Left lung (tissue), 10 donors: ENCODE results near the gene ABCG4. TPM values are rescaled to one million over a fixed set of nuclear protein-coding genes. Genes with fewer than 3 reads are reported as not detected.

Source experiments
- ATAC-seq: fragments of 200-7000 bp; cut with Tn5 transposase; one replicate; pipeline ENCODE4 v1.9.1; 2020; ENCODE audit warnings: moderate library complexity
- DNase-seq, 4 donors: peaks; one replicate each; pipeline ENCODE4 v3.0.0-alpha.2; 2013 to 2020
- H3K27ac ChIP-seq, 2 donors: fragments of 200-600 bp; sonication (generic) in 1 of 2; one replicate each; pipeline versions ENCODE4 v1.5.0 to v1.8.0; 2020 to 2021
- H3K27me3 ChIP-seq, 2 donors: fragments of 200-600 bp; sonication (generic) in 1 of 2; one replicate each; pipeline versions ENCODE4 v1.5.0 to v1.8.0; 2020 to 2021
- H3K36me3 ChIP-seq, 2 donors: fragments of 200-600 bp; sonication (generic) in 1 of 2; one replicate each; pipeline versions ENCODE4 v1.5.0 to v1.8.0; 2020 to 2021
- H3K4me1 ChIP-seq, 2 donors: fragments of 200-600 bp; one replicate each; pipeline ENCODE4 v1.8.0; 2021
- H3K4me3 ChIP-seq, 2 donors: fragments of 200-600 bp; sonication (generic) in 1 of 2; one replicate each; pipeline versions ENCODE4 v1.5.0 to v1.8.0; 2020 to 2021; ENCODE audit warnings: mild to moderate bottlenecking in 1 of 2
- H3K9me3 ChIP-seq, 2 donors: fragments of 200-600 bp; sonication (generic) in 1 of 2; one replicate each; pipeline versions ENCODE4 v1.5.0 to v1.8.0; 2020 to 2021
- CTCF ChIP-seq, 2 donors: fragments of 200-600 bp; sonication (generic) in 1 of 2; IDR thresholded peaks; one replicate each; pipeline versions ENCODE4 v1.5.0 to v1.8.0; 2021; ENCODE audit warnings: antibody characterized with exemption in 2 of 2
- intact Hi-C, 2 donors: fragments of 100-400 bp; cut with DNase I; formaldehyde crosslinking; loops; one replicate each; pipeline versions ENCODE4 v1.11.2 to v1.14.2; 2022
- polyA plus RNA-seq, 6 donors: library from polyadenylated mRNA; unstranded; fragments of 120-200 nt; gene quantifications; one replicate each; pipeline ENCODE4 v1.2.1, GENCODE V29; 2013; ENCODE audit not compliant: insufficient read length in 6 of 6
- total RNA-seq, 2 donors: library from RNA; stranded (reverse); fragmentation: NEBNext Ultra II Directional; extraction: Animal tissue kit (Norgen Biotek cat#: 25700); gene quantifications; one replicate each; pipeline ENCODE4 v1.2.1, GENCODE V29; 2021
- donor health status: DM: no; HTN: yes; CAD: no.
- donor health status: DM: no; HTN: no; CAD: no.

The ABCG4 gene
- total and polyA plus RNA-seq, 8 donors = 0.26 to 1.5 (median 1.2) TPM

GRCh38 chr11:119206511-119207414, 57.9 kb downstream of the ABCG4 start:
- H3K27me3 ChIP-seq = no peaks in the 10 kb centered on the region
- peaks cover 0 to 48% of the 10 kb centered on the region in 2 donors for H3K4me1 ChIP-seq
- DNase-seq (peak; percentile 14 to 91 (median 60)), ATAC-seq (peak; percentile 38)
- no peak for TF ChIP-seq CTCF (IDR thresholded peaks at IDR 0.05)
- H3K9me3 ChIP-seq = no peaks in the 10 kb centered on the region
- peak overlapping the region; percentile 93 to 95 for H3K27ac ChIP-seq
- H3K36me3 ChIP-seq = no peaks in the 10 kb centered on the region
- intact Hi-C loops = no loop called here
- peak overlapping the region; percentile 87 to 89 for H3K4me3 ChIP-seq

DNA sequence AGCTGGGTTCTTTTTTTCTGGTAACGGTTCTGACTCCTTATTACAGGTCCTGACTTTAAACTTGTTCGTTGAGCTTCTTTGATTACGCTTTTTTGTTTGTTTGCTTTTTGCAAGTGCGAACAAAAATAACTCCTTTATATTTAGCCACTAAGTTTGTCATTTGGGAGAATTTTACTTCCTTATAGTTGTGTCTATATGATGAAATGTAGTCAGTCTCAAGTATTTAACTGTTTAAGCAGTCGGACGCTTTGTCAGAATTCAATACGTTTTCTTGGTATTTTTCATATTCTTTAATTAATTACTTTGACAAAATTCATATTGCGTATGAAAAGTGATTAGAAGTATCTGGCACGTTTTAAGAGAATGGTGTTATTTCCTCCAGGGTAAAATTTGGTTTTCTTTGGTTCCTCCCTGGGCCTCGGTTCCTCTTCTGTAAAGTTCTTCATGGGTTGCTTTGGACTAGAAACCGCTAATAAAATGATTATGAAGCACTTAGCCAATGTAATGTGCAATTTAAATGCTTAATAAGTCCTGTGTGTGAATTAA, 58.6 kb downstream of the ABCG4 start:
- DNase-seq (no peak), ATAC-seq (no peak)
- TF ChIP-seq CTCF (IDR thresholded peaks at IDR 0.05) = no peak
- H3K27me3 ChIP-seq = no peaks in the 10 kb centered on the region
- no peaks in the 10 kb centered on the region for H3K9me3 ChIP-seq
- no peaks in the 10 kb centered on the region for H3K36me3 ChIP-seq
- H3K4me3 ChIP-seq = peak overlapping the region; percentile 87 to 89
- peaks cover 0 to 49% of the 10 kb centered on the region in 2 donors for H3K4me1 ChIP-seq
- intact Hi-C loops = no loop called here
- H3K27ac ChIP-seq = peak overlapping the region; percentile 93 to 95

DNA sequence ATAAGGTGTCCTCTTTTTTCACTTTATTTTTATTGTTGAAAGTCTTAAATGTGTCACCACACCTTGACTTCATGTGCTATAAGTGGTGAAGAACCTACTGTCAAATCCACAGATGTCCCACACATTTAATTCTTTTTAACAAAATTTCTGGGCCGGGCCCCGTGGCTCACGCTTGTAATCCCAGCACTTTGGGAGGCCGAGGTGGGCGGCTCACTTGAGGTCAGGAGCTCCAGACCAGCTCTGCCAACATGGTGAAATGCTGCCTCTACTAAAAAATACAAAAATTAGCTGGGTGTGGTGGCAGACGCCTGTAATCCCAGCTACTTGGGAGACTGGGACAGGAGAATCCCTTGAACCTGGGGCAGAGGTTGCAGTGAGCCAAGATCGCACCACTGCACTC, 60.3 kb downstream of the ABCG4 start:
- Histone ChIP-seq H3K9me3 (no peaks in the 10 kb centered on the region), H3K27ac (no peak overlapping the region), H3K36me3 (no peaks in the 10 kb centered on the region), H3K4me3 (no peak overlapping the region), H3K4me1 (peaks cover 4 to 57% of the 10 kb centered on the region in 2 donors), H3K27me3 (no peaks in the 10 kb centered on the region)
- no peak for ATAC-seq
- intact Hi-C loops = no loop called here
- DNase-seq = no peak
- TF ChIP-seq CTCF (IDR thresholded peaks at IDR 0.05) = no peak

- TF ChIP-seq CTCF (IDR thresholded peaks at IDR 0.05) = no peak
- intact Hi-C loops = no loop called here
- peaks cover 4 to 52% of the 10 kb centered on the region in 2 donors for H3K4me1 ChIP-seq
Observed at GRCh38 chr11:119210050-119210449, 61.2 kb downstream of the ABCG4 start.

More at GRCh38 chr11:119210050-119210449, 61.2 kb downstream of the ABCG4 start:
- H3K4me3 ChIP-seq = no peak overlapping the region
- no peaks in the 10 kb centered on the region for H3K36me3 ChIP-seq
- H3K27me3 ChIP-seq = no peaks in the 10 kb centered on the region
- DNase-seq (no peak), ATAC-seq (no peak)
- H3K9me3 ChIP-seq = no peaks in the 10 kb centered on the region
- no peak overlapping the region for H3K27ac ChIP-seq

Other genes starting within 250 kb of the ABCG4 start
- 10 to 100 TPM; 79.4 to 88.9 TPM for gene BCL9L, start 223.1 kb upstream of the ABCG4 start, total RNA-seq
- gene BCL9L, start 223.1 kb upstream of the ABCG4 start, polyA plus RNA-seq = 10 to 100 TPM; 33.2 to 63.0 (median 49.9) TPM
- gene UPK2, start 192.8 kb upstream of the ABCG4 start, total RNA-seq = not detected
- gene UPK2, start 192.8 kb upstream of the ABCG4 start, polyA plus RNA-seq = 1 to 10 TPM; 2.2 to 4.3 (median 3.5) TPM
- gene FOXR1, start 177.3 kb upstream of the ABCG4 start, total RNA-seq = not detected
- gene FOXR1, start 177.3 kb upstream of the ABCG4 start, polyA plus RNA-seq = not detected
- 10 to 100 TPM; 34.5 to 53.0 TPM for gene CENATAC, start 150.9 kb upstream of the ABCG4 start, total RNA-seq
- gene CENATAC, start 150.9 kb upstream of the ABCG4 start, polyA plus RNA-seq = 10 to 100 TPM; 35.6 to 51.5 (median 41.5) TPM
- gene RPS25, start 130.7 kb upstream of the ABCG4 start, total RNA-seq = 100 to 1,000 TPM; 786 to 872 TPM
- 1,000 to 10,000 TPM; 1,385 to 1,738 (median 1,562) TPM for gene RPS25, start 130.7 kb upstream of the ABCG4 start, polyA plus RNA-seq
- gene TRAPPC4, start 130.3 kb upstream of the ABCG4 start, total RNA-seq = 10 to 100 TPM; 57.1 to 66.3 TPM
- 10 to 100 TPM; 72.4 to 92.7 (median 77.6) TPM for gene TRAPPC4, start 130.3 kb upstream of the ABCG4 start, polyA plus RNA-seq
- gene SLC37A4, start 118.2 kb upstream of the ABCG4 start, total RNA-seq = 10 to 100 TPM; 17.8 to 19.8 TPM
- gene SLC37A4, start 118.2 kb upstream of the ABCG4 start, polyA plus RNA-seq = 10 to 100 TPM; 23.1 to 28.8 (median 27.0) TPM
- gene HYOU1, start 91.8 kb upstream of the ABCG4 start, total RNA-seq = 100 to 1,000 TPM; 147 to 272 TPM
- gene HYOU1, start 91.8 kb upstream of the ABCG4 start, polyA plus RNA-seq = 10 to 100 TPM; 66.2 to 93.7 (median 77.4) TPM
- gene VPS11, start 81.2 kb upstream of the ABCG4 start, total RNA-seq = 10 to 100 TPM; 30.5 to 35.0 TPM
- gene VPS11, start 81.2 kb upstream of the ABCG4 start, polyA plus RNA-seq = 10 to 100 TPM; 50.5 to 61.2 (median 57.0) TPM
- 10 to 100 TPM; 16.5 to 32.0 TPM for gene HMBS, start 64.2 kb upstream of the ABCG4 start, total RNA-seq
- gene HMBS, start 64.2 kb upstream of the ABCG4 start, polyA plus RNA-seq = 10 to 100 TPM; 21.9 to 30.7 (median 24.1) TPM
- gene DPAGT1, start 47.2 kb upstream of the ABCG4 start, total RNA-seq = 10 to 100 TPM; 50.3 to 56.2 TPM
- 10 to 100 TPM; 42.7 to 54.7 (median 47.8) TPM for gene DPAGT1, start 47.2 kb upstream of the ABCG4 start, polyA plus RNA-seq
- gene C2CD2L, start 41.7 kb upstream of the ABCG4 start, total RNA-seq = 10 to 100 TPM; 16.6 to 18.6 TPM
- 1 to 10 TPM; 7.3 to 9.3 (median 8.0) TPM for gene C2CD2L, start 41.7 kb upstream of the ABCG4 start, polyA plus RNA-seq
- 10 to 100 TPM; 21.6 to 22.2 TPM for gene HINFP, start 27.5 kb upstream of the ABCG4 start, total RNA-seq
- gene HINFP, start 27.5 kb upstream of the ABCG4 start, polyA plus RNA-seq = 10 to 100 TPM; 31.9 to 41.7 (median 39.2) TPM
- 10 to 100 TPM; 15.0 to 15.7 TPM for gene NLRX1, start 19.7 kb downstream of the ABCG4 start, total RNA-seq
- gene NLRX1, start 19.7 kb downstream of the ABCG4 start, polyA plus RNA-seq = 10 to 100 TPM in 5 of 6 donors, 1 to 10 TPM in 1; 9.9 to 12.5 (median 11.8) TPM
- not detected for gene NHERF4, start 36.4 kb downstream of the ABCG4 start, total RNA-seq
- 1 to 10 TPM in 3 of 6 donors, under 1 TPM in 3; 0.77 to 1.3 (median 1.1) TPM for gene NHERF4, start 36.4 kb downstream of the ABCG4 start, polyA plus RNA-seq
- gene CBL, start 57.3 kb downstream of the ABCG4 start, total RNA-seq = 10 to 100 TPM; 22.0 to 36.6 TPM
- gene CBL, start 57.3 kb downstream of the ABCG4 start, polyA plus RNA-seq = 10 to 100 TPM; 18.9 to 24.5 (median 21.6) TPM
- 10 to 100 TPM; 59.5 to 87.5 TPM for gene MCAM, start 168.1 kb downstream of the ABCG4 start, total RNA-seq
- gene MCAM, start 168.1 kb downstream of the ABCG4 start, polyA plus RNA-seq = 100 to 1,000 TPM in 5 of 6 donors, 10 to 100 TPM in 1; 94.8 to 149 (median 123) TPM
- gene RNF26, start 185.5 kb downstream of the ABCG4 start, total RNA-seq = 10 to 100 TPM; 22.0 to 28.3 TPM
- 10 to 100 TPM; 24.1 to 37.0 (median 28.5) TPM for gene RNF26, start 185.5 kb downstream of the ABCG4 start, polyA plus RNA-seq
- gene C1QTNF5, start 191.8 kb downstream of the ABCG4 start, total RNA-seq = 10 to 100 TPM; 20.0 to 33.3 TPM
- 10 to 100 TPM; 39.7 to 52.0 (median 46.2) TPM for gene C1QTNF5, start 191.8 kb downstream of the ABCG4 start, polyA plus RNA-seq
- gene MFRP, start 197.7 kb downstream of the ABCG4 start, total RNA-seq = not detected
- gene MFRP, start 197.7 kb downstream of the ABCG4 start, polyA plus RNA-seq = under 1 TPM in 2 of 6 donors, not detected in 4; 0.04 to 0.07 TPM
- 1 to 10 TPM; 2.6 to 3.7 TPM for gene USP2, start 232.6 kb downstream of the ABCG4 start, total RNA-seq
- gene USP2, start 232.6 kb downstream of the ABCG4 start, polyA plus RNA-seq = 1 to 10 TPM; 2.4 to 5.9 (median 4.0) TPM